ENCODE measurements around the gene PCDHA1. TPM values are rescaled to one million over a fixed set of nuclear protein-coding genes. Genes with fewer than 3 reads are reported as not detected.
"Not testable (repeated sequence)": the region's sequence is repeated elsewhere in the genome, so short reads cannot be mapped to it uniquely, and the experiment has no call there.

Gene PCDHA1
- total RNA-seq, 1 donor from 2014 or later, result not detected

DNA sequence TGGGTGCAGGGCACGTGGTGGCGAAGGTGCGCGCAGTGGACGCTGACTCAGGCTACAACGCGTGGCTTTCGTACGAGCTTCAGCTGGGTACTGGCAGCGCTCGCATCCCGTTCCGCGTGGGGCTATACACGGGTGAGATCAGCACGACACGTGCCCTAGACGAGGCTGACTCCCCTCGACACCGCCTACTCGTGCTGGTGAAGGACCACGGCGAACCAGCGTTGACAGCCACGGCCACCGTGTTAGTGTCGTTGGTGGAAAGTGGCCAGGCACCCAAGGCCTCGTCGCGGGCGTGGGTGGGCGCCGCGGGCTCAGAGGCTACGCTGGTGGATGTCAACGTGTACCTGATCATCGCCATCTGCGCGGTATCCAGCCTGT, 10.8 kb downstream of the PCDHA1 start:
- Histone ChIP-seq H3K36me3 (ENCODE audit: control insufficient read depth, insufficient read depth, low read length) (no peaks in the 10 kb centered on the region), H3K4me3 (ENCODE audit: low read depth, low read length) (no peak overlapping the region), H3K27me3 (ENCODE audit: control insufficient read depth, insufficient read depth, low read length) (no peaks in the 10 kb centered on the region)
- no peak for DNase-seq (ENCODE audit: low read depth)
- TF ChIP-seq, protein P1, sequence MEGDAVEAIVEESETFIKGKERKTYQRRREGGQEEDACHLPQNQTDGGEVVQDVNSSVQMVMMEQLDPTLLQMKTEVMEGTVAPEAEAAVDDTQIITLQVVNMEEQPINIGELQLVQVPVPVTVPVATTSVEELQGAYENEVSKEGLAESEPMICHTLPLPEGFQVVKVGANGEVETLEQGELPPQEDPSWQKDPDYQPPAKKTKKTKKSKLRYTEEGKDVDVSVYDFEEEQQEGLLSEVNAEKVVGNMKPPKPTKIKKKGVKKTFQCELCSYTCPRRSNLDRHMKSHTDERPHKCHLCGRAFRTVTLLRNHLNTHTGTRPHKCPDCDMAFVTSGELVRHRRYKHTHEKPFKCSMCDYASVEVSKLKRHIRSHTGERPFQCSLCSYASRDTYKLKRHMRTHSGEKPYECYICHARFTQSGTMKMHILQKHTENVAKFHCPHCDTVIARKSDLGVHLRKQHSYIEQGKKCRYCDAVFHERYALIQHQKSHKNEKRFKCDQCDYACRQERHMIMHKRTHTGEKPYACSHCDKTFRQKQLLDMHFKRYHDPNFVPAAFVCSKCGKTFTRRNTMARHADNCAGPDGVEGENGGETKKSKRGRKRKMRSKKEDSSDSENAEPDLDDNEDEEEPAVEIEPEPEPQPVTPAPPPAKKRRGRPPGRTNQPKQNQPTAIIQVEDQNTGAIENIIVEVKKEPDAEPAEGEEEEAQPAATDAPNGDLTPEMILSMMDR (IDR thresholded peaks at IDR 0.05; ENCODE audit: insufficient read depth, low read length, poor library complexity, severe bottlenecking), result no peak

DNA sequence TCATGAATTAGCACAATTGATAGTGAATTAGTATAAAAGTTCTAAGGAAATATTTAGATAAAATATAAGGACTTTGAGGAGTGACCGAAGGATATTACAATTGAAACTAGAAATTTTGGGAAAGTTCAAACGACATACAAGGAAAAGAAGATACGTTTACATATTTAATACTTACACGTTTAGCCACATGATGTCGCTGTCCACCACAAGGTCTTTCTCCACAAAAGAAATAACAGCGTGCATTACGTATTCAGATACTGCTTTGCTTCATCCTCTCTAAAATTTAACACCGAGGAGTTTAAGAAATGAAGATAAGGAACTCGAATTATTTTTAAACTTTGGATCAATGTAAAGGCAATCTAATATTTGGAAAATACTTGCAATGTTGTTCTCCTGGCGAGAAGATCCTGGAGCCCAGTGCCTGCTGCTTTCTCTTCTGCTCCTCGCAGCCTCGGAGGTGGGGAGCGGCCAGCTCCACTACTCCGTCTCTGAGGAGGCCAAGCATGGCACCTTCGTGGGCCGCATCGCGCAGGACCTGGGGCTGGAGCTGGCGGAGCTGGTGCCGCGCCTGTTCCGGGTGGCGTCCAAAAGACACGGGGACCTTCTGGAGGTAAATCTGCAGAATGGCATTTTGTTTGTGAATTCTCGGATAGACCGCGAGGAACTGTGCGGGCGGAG, 15.0 kb downstream of the PCDHA1 start, which contains the start of gene PCDHA3:
Gene PCDHA3 (plus strand): TSS at position 242 of the 678 bp plus-strand sequence.
- TF ChIP-seq, protein P1 (IDR thresholded peaks at IDR 0.05; ENCODE audit: insufficient read depth, low read length, poor library complexity, severe bottlenecking), result no peak
- Histone ChIP-seq H3K27me3 (ENCODE audit: control insufficient read depth, insufficient read depth, low read length) (no peaks in the 10 kb centered on the region), H3K4me3 (ENCODE audit: low read depth, low read length) (no peak within 1 kb of the TSS)

DNA sequence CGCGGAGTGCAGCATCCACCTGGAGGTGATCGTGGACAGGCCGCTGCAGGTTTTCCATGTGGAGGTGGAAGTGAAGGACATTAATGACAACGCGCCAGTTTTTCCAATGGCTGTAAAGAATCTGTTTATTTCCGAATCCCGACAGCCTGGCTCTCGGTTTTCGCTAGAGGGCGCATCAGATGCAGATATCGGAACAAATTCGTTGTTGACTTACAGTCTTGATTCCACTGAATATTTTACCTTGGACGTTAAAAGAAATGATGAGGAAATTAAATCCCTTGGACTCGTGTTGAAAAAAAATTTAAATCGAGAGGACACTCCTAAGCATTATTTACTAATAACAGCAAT, 15.5 kb downstream of the PCDHA1 start:
- Histone ChIP-seq H3K27me3 (ENCODE audit: control insufficient read depth, insufficient read depth, low read length) (no peaks in the 10 kb centered on the region), H3K4me3 (ENCODE audit: low read depth, low read length) (no peak overlapping the region), H3K36me3 (ENCODE audit: control insufficient read depth, insufficient read depth, low read length) (no peaks in the 10 kb centered on the region)
- TF ChIP-seq, protein P1 (IDR thresholded peaks at IDR 0.05; ENCODE audit: insufficient read depth, low read length, poor library complexity, severe bottlenecking), result peak; percentile 16
- DNase-seq (ENCODE audit: low read depth), result no peak

More for the DNA sequence above, 15.0 kb downstream of the PCDHA1 start, which contains the start of gene PCDHA3:
- no peaks in the 10 kb centered on the region for H3K36me3 ChIP-seq (ENCODE audit: control insufficient read depth, insufficient read depth, low read length)
- no peak for DNase-seq (ENCODE audit: low read depth)

DNA sequence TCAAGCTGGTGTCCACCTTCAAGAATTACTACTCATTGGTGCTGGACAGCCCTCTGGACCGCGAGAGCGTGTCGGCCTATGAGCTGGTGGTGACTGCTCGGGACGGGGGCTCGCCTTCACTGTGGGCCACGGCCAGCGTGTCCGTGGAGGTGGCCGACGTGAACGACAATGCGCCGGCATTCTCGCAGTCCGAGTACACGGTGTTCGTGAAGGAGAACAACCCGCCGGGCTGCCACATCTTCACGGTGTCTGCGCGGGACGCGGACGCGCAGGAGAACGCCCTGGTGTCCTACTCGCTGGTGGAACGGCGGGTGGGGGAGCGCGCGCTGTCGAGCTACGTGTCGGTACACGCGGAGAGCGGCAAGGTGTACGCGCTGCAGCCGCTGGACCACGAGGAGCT, 16.4 kb downstream of the PCDHA1 start:
- not testable (repeated sequence) for H3K4me3 ChIP-seq (ENCODE audit: low read depth, low read length); H3K36me3 ChIP-seq (ENCODE audit: control insufficient read depth, insufficient read depth, low read length); DNase-seq (ENCODE audit: low read depth); H3K27me3 ChIP-seq (ENCODE audit: control insufficient read depth, insufficient read depth, low read length)

DNA sequence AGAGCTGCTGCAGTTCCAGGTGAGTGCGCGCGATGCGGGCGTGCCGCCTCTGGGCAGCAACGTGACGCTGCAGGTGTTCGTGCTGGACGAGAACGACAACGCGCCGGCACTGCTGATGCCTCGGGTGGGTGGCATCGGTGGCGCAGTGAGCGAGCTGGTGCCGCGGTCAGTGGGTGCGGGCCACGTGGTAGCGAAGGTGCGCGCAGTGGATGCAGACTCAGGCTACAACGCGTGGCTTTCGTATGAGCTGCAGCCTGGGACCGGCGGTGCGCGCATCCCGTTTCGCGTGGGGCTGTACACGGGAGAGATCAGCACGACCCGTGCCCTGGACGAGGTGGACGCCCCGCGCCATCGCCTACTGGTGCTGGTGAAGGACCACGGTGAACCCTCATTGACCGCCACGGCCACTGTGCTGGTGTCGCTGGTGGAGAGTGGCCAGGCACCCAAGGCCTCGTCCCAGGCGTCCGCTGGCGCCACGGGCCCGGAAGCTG, 16.9 kb downstream of the PCDHA1 start:
- no peak for DNase-seq (ENCODE audit: low read depth)
- TF ChIP-seq, protein P1 (IDR thresholded peaks at IDR 0.05; ENCODE audit: insufficient read depth, low read length, poor library complexity, severe bottlenecking), result no peak
- H3K36me3 ChIP-seq (ENCODE audit: control insufficient read depth, insufficient read depth, low read length), result no peaks in the 10 kb centered on the region
- no peaks in the 10 kb centered on the region for H3K27me3 ChIP-seq (ENCODE audit: control insufficient read depth, insufficient read depth, low read length)
- H3K4me3 ChIP-seq (ENCODE audit: low read depth, low read length), result no peak overlapping the region

DNA sequence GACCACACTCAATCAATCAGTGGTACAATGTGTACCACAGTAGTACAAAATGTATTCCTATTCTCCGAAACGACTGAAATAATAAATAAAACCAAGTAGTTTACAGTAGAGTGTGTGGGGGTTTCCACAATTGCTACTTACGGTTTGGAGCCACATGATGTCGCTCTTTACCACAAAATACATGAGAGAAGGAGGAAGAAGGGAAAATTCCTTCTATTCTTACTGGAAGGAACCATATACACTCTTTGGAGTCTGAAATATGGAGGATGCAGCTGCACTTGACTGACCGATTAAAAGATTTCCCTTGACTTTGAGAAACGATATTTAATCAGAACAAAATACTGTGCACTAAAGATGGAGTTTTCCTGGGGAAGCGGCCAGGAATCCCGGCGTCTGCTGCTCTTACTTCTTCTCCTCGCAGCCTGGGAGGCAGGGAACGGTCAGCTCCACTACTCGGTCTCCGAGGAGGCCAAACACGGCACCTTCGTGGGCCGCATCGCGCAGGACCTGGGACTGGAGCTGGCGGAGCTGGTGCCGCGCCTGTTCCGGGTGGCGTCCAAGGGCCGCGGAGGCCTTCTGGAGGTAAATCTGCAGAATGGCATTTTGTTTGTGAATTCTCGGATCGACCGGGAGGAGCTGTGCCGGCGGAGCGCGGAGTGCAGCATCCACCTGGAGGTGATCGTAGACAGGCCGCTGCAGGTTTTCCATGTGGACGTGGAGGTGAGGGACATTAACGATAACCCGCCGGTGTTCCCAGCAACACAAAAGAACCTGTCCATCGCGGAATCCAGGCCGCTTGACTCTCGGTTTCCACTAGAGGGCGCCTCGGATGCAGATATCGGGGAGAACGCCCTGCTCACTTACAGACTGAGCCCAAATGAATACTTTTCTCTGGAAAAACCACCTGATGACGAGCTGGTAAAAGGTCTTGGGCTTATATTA, 21.2 kb downstream of the PCDHA1 start, which contains the start of gene PCDHA4:
Gene PCDHA4 (plus strand): TSS at position 235 of the 942 bp plus-strand sequence.
- H3K4me3 ChIP-seq (ENCODE audit: low read depth, low read length), result peak within 1 kb of the TSS; percentile 11
- DNase-seq (ENCODE audit: low read depth), result no peak
- no peaks in the 10 kb centered on the region for H3K27me3 ChIP-seq (ENCODE audit: control insufficient read depth, insufficient read depth, low read length)
- H3K36me3 ChIP-seq (ENCODE audit: control insufficient read depth, insufficient read depth, low read length), result no peaks in the 10 kb centered on the region
- TF ChIP-seq, protein P1 (IDR thresholded peaks at IDR 0.05; ENCODE audit: insufficient read depth, low read length, poor library complexity, severe bottlenecking), result peak; percentile 24

DNA sequence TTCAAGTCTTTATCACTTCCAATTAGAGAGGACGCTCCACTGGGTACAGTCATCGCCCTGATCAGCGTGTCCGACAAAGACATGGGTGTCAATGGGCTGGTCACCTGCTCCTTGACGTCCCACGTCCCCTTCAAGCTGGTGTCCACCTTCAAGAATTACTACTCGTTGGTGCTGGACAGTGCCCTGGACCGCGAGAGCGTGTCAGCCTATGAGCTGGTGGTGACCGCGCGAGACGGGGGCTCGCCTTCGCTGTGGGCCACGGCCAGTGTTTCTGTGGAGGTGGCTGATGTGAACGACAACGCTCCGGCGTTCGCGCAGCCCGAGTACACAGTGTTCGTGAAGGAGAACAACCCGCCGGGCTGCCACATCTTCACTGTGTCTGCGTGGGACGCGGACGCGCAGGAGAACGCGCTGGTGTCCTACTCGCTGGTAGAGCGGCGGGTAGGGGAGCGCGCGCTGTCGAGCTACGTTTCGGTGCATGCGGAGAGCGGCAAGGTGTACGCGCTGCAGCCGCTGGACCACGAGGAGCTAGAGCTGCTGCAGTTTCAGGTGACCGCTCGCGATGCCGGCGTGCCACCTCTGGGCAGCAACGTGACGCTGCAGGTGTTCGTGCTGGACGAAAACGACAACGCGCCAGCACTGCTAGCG, 22.4 kb downstream of the PCDHA1 start:
- H3K36me3 ChIP-seq (ENCODE audit: control insufficient read depth, insufficient read depth, low read length); H3K4me3 ChIP-seq (ENCODE audit: low read depth, low read length); H3K27me3 ChIP-seq (ENCODE audit: control insufficient read depth, insufficient read depth, low read length); DNase-seq (ENCODE audit: low read depth): not testable (repeated sequence)

Data from kidney epithelial cell (primary cell).